Mucosa of descending colon (tissue), 3 donors: ENCODE measurements around the gene FOXP4. TPM values are rescaled to one million over a fixed set of nuclear protein-coding genes. Genes with fewer than 3 reads are reported as not detected.

Source experiments
- ATAC-seq: fragments of 200-7000 bp; cut with Tn5 transposase; one replicate; pipeline ENCODE4 v1.9.1; 2020; ENCODE audit warnings: mild to moderate bottlenecking, moderate library complexity
- DNase-seq, 3 donors: peaks; one replicate each; pipeline ENCODE4 v3.0.0-alpha.2; 2020
- H3K36me3 ChIP-seq: fragments of 200-600 bp; one replicate; pipeline ENCODE4 v1.8.0; 2021; ENCODE audit warnings: low read depth, mild to moderate bottlenecking
- H3K4me1 ChIP-seq: fragments of 200-600 bp; one replicate; pipeline ENCODE4 v1.8.0; 2021; ENCODE audit warnings: low read depth, mild to moderate bottlenecking
- H3K4me3 ChIP-seq: fragments of 200-600 bp; one replicate; pipeline ENCODE4 v1.8.0; 2021; ENCODE audit warnings: mild to moderate bottlenecking
- H3K9me3 ChIP-seq: fragments of 200-600 bp; one replicate; pipeline ENCODE4 v1.8.0; 2021; ENCODE audit warnings: mild to moderate bottlenecking
- intact Hi-C, 2 donors: fragments of 100-400 bp; cut with DNase I in 1 of 2; cut with micrococcal nuclease in 1 of 2; formaldehyde crosslinking; loops; one replicate each; pipeline versions ENCODE4 v1.11.0 to v1.11.1; 2022; cut with DNase I, micrococcal nuclease
- total RNA-seq, 3 donors: library from RNA; stranded (reverse); fragmentation: NEBNext Ultra II Directional in 2 of 3; extraction: Animal tissue kit (Norgen Biotek cat#: 25700) in 2 of 3; gene quantifications; one replicate each; pipeline versions ENCODE4 v1.2.1 to v1.2.4, GENCODE V29; 2021 to 2023
- TF ChIP-seq, protein P1 (sequence below): fragments of 200-600 bp; IDR thresholded peaks from one replicate; pipeline ENCODE4 v1.8.0; 2022; ENCODE audit warnings: antibody characterized with exemption, mild to moderate bottlenecking
- donor health status: DM: no; HTN: no; CAD: no; lungs with moderate emphysema.
- donor health status: DM: no; HTN: no; CAD: no.
- donor health status: DM: no; HTN: yes; CAD: no.

The FOXP4 gene
- total RNA-seq, 3 donors from 2014 or later: 31.5 to 34.9 (median 33.8) TPM

DNA sequence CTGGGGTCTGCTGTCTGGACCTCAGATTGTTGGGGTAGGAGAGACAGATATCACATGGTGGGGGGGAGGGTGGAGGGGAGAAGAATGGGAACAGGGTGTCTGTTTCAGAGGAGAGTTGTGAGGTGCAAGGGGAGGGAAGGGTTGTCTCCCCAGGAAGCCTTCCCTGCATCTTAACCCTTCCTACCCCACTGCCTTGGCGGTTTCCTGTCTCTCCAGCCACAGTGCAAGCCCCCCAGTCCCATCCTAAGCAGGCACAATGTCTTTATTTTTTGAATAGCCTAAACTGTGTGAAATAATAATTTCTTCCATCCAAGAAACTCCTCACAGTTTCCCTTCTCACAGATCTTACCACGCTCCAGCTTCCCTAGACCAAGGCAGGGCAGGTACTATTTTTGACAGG lies 3.5 kb downstream of the FOXP4 start:
- Histone ChIP-seq H3K4me3 (no peak overlapping the region), H3K4me1 (peaks cover 13% of the 10 kb centered on the region), H3K9me3 (no peaks in the 10 kb centered on the region), H3K36me3 (no peaks in the 10 kb centered on the region)
- intact Hi-C loops: no loop called here
- TF ChIP-seq, protein P1, sequence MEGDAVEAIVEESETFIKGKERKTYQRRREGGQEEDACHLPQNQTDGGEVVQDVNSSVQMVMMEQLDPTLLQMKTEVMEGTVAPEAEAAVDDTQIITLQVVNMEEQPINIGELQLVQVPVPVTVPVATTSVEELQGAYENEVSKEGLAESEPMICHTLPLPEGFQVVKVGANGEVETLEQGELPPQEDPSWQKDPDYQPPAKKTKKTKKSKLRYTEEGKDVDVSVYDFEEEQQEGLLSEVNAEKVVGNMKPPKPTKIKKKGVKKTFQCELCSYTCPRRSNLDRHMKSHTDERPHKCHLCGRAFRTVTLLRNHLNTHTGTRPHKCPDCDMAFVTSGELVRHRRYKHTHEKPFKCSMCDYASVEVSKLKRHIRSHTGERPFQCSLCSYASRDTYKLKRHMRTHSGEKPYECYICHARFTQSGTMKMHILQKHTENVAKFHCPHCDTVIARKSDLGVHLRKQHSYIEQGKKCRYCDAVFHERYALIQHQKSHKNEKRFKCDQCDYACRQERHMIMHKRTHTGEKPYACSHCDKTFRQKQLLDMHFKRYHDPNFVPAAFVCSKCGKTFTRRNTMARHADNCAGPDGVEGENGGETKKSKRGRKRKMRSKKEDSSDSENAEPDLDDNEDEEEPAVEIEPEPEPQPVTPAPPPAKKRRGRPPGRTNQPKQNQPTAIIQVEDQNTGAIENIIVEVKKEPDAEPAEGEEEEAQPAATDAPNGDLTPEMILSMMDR: no peak
- ATAC-seq: no peak
- no peak for DNase-seq

- Histone ChIP-seq H3K4me3 (no peak overlapping the region), H3K4me1 (peaks cover 9% of the 10 kb centered on the region), H3K9me3 (no peaks in the 10 kb centered on the region), H3K36me3 (no peaks in the 10 kb centered on the region)
- DNase-seq: no peak
- no peak for ATAC-seq
- intact Hi-C loops: no loop called here
- TF ChIP-seq, protein P1: no peak
Measured at GRCh38 chr6:41551086-41551700, 5.0 kb downstream of the FOXP4 start.

- Histone ChIP-seq H3K9me3 (no peaks in the 10 kb centered on the region), H3K4me1 (peaks cover 9% of the 10 kb centered on the region), H3K36me3 (no peaks in the 10 kb centered on the region), H3K4me3 (no peak overlapping the region)
- intact Hi-C loops: no loop called here
- ATAC-seq (no peak), DNase-seq (no peak)
- TF ChIP-seq, protein P1: no peak
Measured at GRCh38 chr6:41551857-41552256, 5.7 kb downstream of the FOXP4 start.

DNA sequence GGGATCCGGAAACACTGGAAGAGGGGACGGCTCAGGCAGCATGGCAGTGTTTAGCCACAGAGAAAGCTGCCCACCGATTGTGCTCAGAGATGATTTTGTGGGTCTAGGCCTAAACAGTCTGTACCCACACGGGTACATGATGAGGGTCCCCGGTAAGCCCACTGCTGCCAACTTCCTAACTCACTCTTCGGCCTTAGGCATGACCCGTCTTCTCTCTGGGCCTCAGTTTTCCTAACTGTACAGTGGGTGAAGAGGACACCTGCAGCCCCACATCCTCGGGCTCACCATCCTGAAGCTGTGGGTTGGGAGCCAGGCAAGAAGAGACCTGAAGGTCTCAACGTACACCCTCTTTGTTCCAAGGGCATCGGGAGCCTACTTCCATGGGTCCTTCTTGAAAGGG lies 6.5 kb downstream of the FOXP4 start:
- TF ChIP-seq, protein P1: no peak
- intact Hi-C loops: no loop called here

DNA sequence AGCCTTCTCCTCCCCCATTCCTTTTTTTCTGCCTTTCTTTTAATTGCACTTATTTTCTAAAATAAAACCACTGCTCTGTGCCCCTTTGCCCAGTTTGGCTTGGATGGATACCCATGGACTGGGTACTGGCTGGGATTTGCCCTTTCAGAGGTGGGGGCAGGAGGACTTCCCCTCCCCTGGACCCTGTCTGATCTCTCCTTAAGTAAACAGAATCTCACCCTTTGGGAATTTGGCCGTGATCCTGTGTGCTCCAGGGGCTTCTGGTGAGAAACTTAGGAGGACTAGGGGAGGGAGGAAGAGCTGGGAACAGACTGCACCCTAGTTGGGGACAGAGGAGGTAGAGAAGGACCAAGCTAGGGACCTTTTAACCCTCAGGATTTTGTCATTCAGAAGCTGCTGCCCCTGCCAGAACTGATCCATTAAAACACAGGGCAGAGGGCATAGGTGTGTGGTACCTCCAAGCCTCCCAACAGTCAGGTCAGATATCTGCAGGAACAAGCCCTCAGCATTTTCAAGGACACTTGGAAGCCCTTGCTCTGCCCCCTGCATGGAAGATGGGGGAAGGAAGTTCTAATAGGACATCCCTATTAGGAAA lies 7.3 kb downstream of the FOXP4 start:
- no peak for ATAC-seq
- DNase-seq: no peak
- intact Hi-C loops: no loop called here
- Histone ChIP-seq H3K36me3 (no peaks in the 10 kb centered on the region), H3K9me3 (no peaks in the 10 kb centered on the region), H3K4me1 (peaks cover 2% of the 10 kb centered on the region), H3K4me3 (no peak overlapping the region)
- TF ChIP-seq, protein P1: no peak

More for the DNA sequence above, 6.5 kb downstream of the FOXP4 start:
- DNase-seq (no peak), ATAC-seq (no peak)
- Histone ChIP-seq H3K4me1 (peaks cover 9% of the 10 kb centered on the region), H3K36me3 (no peaks in the 10 kb centered on the region), H3K4me3 (no peak overlapping the region), H3K9me3 (no peaks in the 10 kb centered on the region)
